ENCODE data around the gene DMBT1. TPM values are rescaled to one million over a fixed set of nuclear protein-coding genes. Genes with fewer than 3 reads are reported as not detected.

The DMBT1 gene
- polyA plus RNA-seq, 1 donor (not counting 4 experiments of a cell fraction or from before 2014, with no cell fraction given), result 0.04 TPM

GRCh38 chr10:122658356-122659049, 97.9 kb downstream of the DMBT1 start:
- H3K4me1 ChIP-seq (ENCODE audit: control insufficient read depth, extremely low read depth, insufficient read depth, low read length), result no peaks in the 10 kb centered on the region
- no peak overlapping the region for H2AFZ ChIP-seq (ENCODE audit: control insufficient read depth, low read length)
- H3K4me3 ChIP-seq (ENCODE audit: control insufficient read depth in 2 of 3, extremely low read depth in 1 of 3, insufficient read depth in 2 of 3, low read depth in 1 of 3, low read length in 3 of 3), result no peak overlapping the region
- H3K27me3 ChIP-seq (ENCODE audit: control insufficient read depth, extremely low read depth, insufficient read depth, low read length), result peaks cover 16% of the 10 kb centered on the region
- H4K20me1 ChIP-seq (ENCODE audit: control insufficient read depth, extremely low read depth, insufficient read depth, low read length), result no peaks in the 10 kb centered on the region
- no peaks in the 10 kb centered on the region for H3K9me3 ChIP-seq (ENCODE audit: control insufficient read depth, low read depth, low read length)
- H3K9ac ChIP-seq (ENCODE audit: control insufficient read depth, extremely low read depth, insufficient read depth, low read length), result no peak overlapping the region
- TF ChIP-seq CTCF (optimal IDR thresholded peaks at IDR 0.05 in 1 of 3, IDR thresholded peaks at IDR 0.05 in 1 of 3, conservative IDR thresholded peaks at IDR 0.05 in 1 of 3; ENCODE audit: extremely low read depth in 1 of 3, insufficient read depth in 2 of 3, low read length in 3 of 3) (no peak), EZH2 (IDR thresholded peaks at IDR 0.05; ENCODE audit: low read length) (no peak)
- no peak overlapping the region for H3K4me2 ChIP-seq (ENCODE audit: control insufficient read depth, extremely low read depth, insufficient read depth, low read depth, low read length)
- dilution Hi-C loops (cut with MboI; ENCODE audit: extremely low pct_ligation_motif_present, low sequenced_read_pairs), result no loop called here
- no peaks in the 10 kb centered on the region for H3K9me1 ChIP-seq (ENCODE audit: control insufficient read depth, extremely low read depth, insufficient read depth, low read length)
- H3K27ac ChIP-seq (ENCODE audit: control insufficient read depth, insufficient read depth, low read length), result no peak overlapping the region
- H3K36me3 ChIP-seq (ENCODE audit: control insufficient read depth in 2 of 2, extremely low read depth in 1 of 2, insufficient read depth in 2 of 2, low read length in 2 of 2), result no peaks in the 10 kb centered on the region
- H3K79me2 ChIP-seq (ENCODE audit: control insufficient read depth, insufficient read depth, low read length), result no peaks in the 10 kb centered on the region
- no peak for DNase-seq (ENCODE audit: low read depth, low spot score)
- FAIRE-seq, result no peak

GRCh38 chr10:122659126-122659525, 98.6 kb downstream of the DMBT1 start:
- no peaks in the 10 kb centered on the region for H3K9me3 ChIP-seq (ENCODE audit: control insufficient read depth, low read depth, low read length)
- dilution Hi-C loops (cut with MboI; ENCODE audit: extremely low pct_ligation_motif_present, low sequenced_read_pairs), result no loop called here
- no peaks in the 10 kb centered on the region for H3K4me1 ChIP-seq (ENCODE audit: control insufficient read depth, extremely low read depth, insufficient read depth, low read length)
- FAIRE-seq (no peak), DNase-seq (ENCODE audit: low read depth, low spot score) (no peak)
- no peaks in the 10 kb centered on the region for H4K20me1 ChIP-seq (ENCODE audit: control insufficient read depth, extremely low read depth, insufficient read depth, low read length)
- TF ChIP-seq EZH2 (IDR thresholded peaks at IDR 0.05; ENCODE audit: low read length) (no peak), CTCF (optimal IDR thresholded peaks at IDR 0.05 in 1 of 3, IDR thresholded peaks at IDR 0.05 in 1 of 3, conservative IDR thresholded peaks at IDR 0.05 in 1 of 3; ENCODE audit: extremely low read depth in 1 of 3, insufficient read depth in 2 of 3, low read length in 3 of 3) (no peak)
- H2AFZ ChIP-seq (ENCODE audit: control insufficient read depth, low read length), result no peak overlapping the region
- no peaks in the 10 kb centered on the region for H3K9me1 ChIP-seq (ENCODE audit: control insufficient read depth, extremely low read depth, insufficient read depth, low read length)
- no peak overlapping the region for H3K27ac ChIP-seq (ENCODE audit: control insufficient read depth, insufficient read depth, low read length)
- H3K79me2 ChIP-seq (ENCODE audit: control insufficient read depth, insufficient read depth, low read length), result no peaks in the 10 kb centered on the region
- H3K4me2 ChIP-seq (ENCODE audit: control insufficient read depth, extremely low read depth, insufficient read depth, low read depth, low read length), result no peak overlapping the region
- no peaks in the 10 kb centered on the region for H3K36me3 ChIP-seq (ENCODE audit: control insufficient read depth in 2 of 2, extremely low read depth in 1 of 2, insufficient read depth in 2 of 2, low read length in 2 of 2)
- H3K4me3 ChIP-seq (ENCODE audit: control insufficient read depth in 2 of 3, extremely low read depth in 1 of 3, insufficient read depth in 2 of 3, low read depth in 1 of 3, low read length in 3 of 3), result no peak overlapping the region
- no peak overlapping the region for H3K9ac ChIP-seq (ENCODE audit: control insufficient read depth, extremely low read depth, insufficient read depth, low read length)
- H3K27me3 ChIP-seq (ENCODE audit: control insufficient read depth, extremely low read depth, insufficient read depth, low read length), result peaks cover 19% of the 10 kb centered on the region

Measured in keratinocyte (primary cell).